Fibroblast of peridontal ligament (primary cell): ENCODE results near the gene BORCS6.

Experiments used
- DNase-seq: peaks from one replicate; pipeline ENCODE4 v3.0.0-alpha.2; 2010; ENCODE audit errors: extremely low read depth

BORCS6 gene

DNA sequence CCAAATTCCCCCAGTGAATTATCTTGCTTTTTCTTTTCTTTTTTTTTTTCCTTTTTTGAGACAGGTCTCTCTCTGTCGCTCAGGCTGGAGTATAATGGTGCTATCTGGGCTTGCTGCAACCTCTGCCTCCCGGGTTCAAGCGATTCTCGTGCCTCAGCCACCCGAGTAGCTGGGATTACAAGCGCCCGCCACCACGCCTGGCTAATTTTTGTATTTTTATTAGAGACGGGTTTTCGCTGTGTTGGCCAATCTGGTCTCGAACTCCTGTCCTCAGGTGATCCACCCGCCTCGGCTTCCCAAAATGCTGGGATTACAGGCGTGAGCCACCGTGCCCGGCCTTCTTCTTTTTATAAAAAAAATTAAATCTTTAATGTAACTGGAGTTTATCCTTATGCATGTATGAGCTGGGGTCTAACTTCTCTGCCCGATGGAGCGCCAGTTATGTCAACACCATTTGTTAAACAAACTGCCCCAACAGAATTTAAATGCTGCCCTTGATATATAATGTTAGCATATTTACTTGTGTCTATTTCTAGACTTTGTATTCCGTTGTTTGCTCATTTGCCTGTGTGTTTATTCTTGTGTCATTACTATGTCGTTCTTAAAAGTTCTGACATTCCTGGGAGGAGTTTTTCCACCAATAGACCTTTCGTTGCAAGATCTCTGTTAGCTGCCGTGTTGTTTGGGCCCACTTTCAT is 20.9 kb upstream of the BORCS6 start:
- no peak for DNase-seq

DNA sequence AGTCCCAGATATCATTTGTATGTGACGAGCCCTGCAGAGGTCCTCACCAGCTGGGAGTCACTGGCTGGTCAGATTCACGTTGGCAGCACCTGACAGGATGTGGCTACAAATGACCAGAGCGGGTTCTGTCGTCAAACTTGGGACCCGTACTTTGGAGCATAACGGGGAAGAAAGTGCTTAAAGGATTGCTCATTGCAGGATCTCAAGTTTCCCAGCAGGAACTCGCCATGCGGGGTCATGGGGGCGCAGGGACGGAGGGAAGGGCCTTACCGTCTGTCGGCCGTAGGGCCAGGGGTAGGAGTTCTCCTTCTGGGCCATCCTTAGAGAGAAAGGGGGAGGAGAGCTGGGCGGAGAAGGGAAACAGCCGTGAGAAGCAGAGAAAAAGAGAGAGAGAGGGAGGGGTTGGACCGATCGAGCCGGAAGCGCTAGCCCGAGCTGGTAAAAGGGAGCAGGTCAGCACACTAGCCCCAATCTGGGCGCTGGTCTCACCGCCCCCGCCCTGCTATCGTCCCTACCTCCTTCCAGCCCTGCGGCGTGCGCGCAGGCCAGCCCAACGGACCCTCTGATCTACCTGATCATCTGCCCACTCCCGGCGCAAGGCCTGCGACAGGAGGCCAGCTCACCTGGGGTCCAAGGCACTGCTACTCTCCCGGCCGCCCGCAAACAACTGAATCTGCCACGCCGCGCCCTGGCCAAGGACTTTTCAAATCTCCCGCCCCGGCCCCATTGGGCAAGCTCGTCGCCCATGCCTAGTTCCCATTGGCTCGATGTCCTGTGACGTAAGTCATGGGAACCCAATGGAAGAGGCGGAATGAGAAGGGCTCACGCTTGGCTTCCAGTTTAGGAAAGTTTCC is 20.2 kb upstream of the BORCS6 start, which contains the start of gene AURKB:
Gene AURKB (minus strand): TSS at position 669 of the 854 bp plus-strand sequence. CDS start 351 bp downstream, at position 318.
- DNase-seq = peak; percentile 97

DNA sequence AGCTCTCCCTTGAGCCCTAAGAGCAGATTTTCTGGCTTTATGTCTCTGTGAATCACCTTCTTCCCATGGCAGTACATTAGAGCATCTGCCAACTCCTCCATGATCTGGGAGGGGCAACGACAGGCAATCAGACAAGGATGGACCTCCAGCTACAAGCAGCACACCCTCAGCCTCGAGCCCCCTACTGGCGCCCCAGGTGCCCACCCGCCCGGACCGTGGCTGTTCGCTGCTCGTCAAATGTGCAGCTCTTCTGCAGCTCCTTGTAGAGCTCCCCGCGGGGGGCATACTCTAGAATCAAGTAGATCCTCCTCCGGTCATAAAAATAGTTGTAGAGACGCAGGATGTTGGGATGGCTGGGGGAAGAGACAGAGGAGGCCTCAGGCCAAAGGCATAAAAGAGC is 16.6 kb upstream of the BORCS6 start:
- DNase-seq = no peak

DNA sequence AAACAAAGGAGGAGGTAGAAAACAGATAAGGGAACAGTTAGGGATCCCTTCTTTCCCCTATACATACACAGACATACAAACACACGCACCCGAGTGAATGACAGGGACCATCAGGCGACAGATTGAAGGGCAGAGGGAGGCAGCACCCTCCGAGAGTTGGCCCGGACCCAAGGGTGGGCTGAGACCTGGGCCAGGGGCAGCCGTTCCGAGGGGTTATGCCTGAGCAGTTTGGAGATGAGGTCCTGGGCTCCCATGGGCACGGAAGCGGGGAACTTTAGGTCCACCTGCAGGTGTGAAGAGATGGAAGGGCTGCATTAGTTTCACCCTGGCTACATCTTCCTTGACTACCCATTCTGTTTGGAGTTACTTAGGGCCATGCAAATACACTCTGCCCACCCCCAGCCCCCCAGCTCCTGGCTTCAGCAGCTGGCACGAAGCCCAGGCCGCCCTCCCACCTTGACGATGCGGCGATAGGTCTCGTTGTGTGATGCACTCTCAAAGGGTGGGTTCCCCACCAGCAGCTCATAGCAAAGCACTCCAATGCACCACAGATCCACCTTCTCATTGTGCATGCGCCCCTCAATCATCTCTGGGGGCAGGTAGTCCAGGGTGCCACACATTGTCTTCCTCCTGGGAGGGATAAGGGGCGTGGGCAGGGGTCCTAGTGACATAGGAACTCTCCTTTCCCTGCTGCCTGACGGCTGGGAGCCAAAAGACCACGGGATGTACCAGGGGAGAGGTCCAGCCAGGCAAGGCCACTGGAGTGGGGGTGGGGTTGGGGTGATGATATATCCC is 15.0 kb upstream of the BORCS6 start:
- no peak for DNase-seq

DNA sequence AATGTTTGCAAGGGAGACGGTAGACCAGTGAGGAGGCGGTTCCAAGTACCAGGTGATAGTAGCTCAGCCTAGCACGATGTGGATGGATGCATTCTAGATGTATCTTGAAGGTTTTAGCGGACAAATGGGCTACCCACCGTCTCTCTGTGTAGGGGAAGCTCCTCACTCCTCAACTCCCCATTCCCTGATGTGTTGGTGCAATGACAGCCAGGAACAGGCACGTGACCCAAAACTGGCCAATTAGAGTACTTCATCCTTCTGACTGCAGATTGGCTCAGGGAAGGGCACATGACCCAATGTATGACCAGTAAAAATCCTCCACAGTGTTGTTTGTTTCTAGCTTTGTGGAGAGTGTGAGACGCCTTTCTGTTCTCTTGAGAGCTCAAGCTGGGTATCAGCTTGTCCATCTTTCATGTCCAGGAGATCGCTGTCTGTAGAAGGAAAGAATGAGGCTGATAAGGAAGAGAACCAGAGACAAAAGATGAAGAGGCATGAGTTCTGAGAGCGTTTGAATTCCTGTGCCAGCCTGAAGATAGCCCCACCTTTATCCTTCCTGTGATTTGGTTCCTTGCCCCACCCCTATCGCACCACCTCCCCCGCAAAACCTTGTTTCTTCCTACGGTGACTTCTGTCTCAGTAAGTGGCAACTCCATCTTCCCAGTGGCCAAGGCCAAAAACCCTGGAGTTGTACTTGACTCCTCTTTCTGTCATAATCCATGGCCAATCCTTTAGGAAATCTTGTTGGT is 2.3 kb upstream of the BORCS6 start:
- DNase-seq = peak; percentile 88

DNA sequence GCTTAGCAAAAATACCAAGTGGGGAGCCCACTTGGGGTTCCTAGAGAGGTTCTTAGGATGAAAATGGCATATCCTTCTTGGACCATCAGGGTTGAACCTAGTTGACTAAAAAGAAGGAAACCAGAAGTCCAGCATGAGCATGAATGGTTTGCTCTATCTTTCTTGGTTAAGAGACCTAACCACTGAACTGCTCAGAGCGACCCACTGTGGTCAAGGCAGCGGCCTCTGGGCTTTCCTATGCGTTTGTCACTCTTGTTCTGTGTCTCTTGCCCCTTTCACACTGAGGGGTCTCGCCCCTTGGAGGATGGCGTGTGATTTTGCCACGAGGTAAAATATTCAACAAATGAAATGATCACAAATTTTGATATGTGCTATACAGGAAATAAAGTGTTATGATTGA is 526 bp upstream of the BORCS6 start:
- no peak for DNase-seq

DNA sequence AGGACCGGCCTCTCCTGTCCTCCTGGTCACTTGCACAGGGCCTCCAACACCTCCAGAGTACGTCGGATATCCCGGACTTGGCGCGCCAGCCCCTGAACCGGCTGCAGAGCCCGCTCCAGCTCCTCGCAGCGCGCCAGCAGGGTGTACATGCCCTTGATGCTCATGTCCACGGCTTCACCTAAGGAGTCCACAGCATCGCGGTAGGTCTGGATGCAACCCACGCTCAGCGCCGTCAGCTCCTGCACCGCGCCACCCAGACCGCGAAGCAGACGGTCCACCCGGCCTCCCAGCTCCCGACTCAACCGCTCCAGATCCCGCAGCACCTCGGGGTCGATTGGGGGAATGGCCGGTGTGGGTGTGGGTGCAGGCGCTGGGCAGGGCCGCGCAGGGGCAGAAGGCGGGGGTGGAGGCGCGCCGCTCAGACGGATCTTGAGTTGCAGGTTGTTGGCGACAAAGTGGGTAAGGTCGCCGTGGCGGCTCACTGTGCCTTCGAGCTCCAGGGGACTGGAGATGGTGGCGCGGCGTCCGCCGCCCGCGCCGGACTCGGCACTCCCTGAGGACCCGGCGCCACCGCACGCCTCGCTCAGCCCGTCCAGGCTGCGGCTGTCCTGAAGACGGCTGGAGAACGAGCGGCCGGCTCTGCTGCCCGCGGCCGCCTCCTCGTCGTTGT is 804 bp downstream of the BORCS6 start:
- no peak for DNase-seq

DNA sequence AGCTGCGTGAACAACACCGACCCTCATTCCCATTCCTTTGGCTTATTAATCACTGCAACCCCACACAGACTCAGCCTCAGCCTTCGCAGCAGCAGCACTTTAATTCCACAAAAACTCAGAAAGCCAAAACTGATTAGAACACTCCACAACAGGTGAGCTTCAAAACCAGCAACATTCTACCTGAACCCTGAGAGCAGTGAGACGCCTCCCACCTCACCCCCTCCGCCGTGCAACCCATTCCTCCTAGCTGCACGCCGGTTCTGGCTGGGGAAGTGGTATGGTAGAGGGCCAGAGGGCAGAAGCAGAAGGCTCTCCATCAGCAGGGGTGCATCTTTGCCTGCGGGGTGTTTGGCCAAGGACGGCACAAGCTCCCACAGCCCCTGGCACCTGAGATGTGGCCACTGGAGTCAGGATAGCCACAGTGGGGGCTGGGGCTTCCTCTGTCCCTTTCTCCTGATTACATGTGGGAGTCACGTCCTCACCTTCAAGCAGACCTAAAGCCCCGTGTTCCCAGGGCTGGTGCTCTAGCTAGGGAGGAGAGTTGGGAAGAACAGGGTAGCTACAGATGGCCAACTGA is 1.6 kb downstream of the BORCS6 start:
- no peak for DNase-seq

DNA sequence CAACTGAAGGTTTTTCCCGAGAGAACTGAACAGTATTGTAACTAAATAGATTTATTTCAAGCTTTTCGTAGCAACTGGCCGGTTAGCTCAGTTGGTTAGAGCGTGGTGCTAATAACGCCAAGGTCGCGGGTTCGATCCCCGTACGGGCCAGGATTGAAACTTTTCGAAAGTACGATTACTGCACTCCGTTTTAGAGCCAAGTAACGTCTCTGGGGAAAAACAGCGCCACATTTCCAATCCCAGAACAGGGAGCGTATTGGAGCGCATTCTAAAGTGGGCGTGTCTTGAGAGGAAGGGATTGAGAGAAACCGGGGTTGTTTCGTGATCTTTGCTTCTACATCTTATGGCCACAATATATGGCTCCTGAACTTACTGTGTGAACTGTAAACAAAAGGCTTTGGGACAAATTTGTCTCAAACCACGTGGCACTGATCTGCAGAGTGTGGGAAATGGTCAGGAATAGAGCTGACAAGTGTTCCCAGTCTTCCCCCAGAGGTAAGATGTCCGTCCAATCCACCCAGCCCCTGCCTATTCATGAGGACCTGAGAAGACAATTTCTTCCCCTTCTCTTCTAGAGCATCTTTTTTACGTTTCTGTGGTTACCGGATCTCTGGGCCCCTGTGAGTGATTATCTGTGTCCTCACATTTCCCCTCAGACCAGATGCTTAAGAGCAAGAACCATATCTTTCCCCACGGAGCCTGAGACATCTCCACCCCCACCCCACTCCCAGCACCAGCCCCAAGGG is 2.3 kb downstream of the BORCS6 start:
- peak; percentile 100 for DNase-seq

DNA sequence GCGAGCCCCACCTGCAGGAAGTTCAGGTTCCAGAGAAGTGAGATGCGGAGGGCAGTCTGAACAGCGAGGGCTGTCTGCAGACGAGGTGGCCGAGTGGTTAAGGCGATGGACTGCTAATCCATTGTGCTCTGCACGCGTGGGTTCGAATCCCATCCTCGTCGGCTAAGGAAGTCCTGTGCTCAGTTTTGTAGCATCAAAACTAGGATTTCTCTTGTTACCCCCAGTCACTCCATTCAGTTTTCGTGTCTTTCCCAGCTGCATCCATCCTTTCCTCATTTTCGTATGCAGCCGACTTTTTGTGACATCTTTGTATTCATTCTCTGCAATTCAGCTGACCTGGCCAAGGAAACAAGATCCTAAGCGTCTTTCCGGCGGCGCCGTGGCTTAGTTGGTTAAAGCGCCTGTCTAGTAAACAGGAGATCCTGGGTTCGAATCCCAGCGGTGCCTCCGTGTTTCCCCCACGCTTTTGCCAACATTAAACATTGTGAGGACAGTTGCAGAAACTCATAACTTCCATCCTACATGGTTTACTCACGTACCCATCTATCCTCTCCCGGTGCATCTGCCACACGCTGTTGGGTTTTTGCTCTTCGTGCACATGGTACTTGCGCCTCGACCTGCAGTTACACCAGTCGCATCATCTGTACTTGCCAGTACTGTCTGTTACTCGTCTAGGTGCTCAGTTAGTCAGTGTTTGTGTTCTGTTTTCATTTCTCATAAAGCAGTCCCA is 3.0 kb downstream of the BORCS6 start:
- DNase-seq = peak; percentile 97

DNA sequence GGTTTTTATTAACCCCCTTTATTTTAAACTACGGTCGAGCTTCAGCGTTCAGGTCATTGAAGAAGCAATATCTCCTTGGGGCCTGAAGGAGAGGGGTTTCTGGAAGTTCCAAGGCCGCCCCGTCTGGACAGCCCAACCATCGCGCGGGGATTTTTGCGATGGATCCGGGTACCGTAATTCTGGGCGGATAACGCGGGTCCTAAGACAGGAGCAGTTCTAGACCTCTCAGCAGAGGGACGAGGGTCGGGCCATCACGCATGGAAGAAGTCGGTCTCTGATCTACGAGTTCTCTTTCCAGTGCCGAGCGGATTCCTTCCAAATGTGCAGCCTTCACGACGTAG is 3.6 kb downstream of the BORCS6 start:
- peak; percentile 67 for DNase-seq

DNA sequence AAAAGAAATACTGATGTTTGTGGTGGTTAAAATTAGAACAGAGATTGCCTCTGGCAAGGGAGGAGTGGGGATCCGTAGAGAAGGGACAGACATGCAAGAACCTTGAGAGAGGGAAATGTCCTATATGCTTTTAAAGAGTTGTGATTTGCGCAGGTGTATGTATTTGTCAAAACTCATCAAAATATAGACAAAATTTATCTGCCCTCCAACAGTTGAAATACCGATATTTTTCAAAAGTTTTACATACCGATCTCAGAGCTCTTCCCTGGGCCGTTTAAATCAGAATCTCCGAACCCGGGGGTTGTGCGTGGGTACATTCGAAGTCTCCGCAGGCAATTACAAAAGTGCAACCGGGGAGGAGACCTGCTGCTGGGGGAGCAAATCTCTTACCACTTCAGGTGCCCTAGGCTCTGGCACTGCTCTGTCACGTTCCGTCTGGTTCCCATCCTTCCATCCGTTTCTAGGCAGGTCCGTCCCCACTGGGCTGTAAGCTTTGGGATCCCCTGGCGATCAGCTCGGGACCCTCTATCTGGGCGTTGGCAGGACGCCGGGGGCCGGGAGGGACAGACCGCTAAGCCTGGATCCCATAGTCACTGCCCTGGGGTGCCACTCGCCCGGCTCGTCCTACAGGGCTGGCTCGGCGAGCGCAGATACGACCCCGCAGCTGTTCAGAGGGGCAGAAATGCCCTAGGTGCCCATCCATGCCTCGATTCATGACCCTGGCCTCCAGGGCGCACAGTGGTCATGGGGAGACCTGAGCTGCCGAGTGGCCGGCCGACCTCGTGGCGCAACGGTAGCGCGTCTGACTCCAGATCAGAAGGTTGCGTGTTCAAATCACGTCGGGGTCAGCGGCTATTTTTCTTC is 4.2 kb downstream of the BORCS6 start:
- DNase-seq = peak; percentile 37

DNA sequence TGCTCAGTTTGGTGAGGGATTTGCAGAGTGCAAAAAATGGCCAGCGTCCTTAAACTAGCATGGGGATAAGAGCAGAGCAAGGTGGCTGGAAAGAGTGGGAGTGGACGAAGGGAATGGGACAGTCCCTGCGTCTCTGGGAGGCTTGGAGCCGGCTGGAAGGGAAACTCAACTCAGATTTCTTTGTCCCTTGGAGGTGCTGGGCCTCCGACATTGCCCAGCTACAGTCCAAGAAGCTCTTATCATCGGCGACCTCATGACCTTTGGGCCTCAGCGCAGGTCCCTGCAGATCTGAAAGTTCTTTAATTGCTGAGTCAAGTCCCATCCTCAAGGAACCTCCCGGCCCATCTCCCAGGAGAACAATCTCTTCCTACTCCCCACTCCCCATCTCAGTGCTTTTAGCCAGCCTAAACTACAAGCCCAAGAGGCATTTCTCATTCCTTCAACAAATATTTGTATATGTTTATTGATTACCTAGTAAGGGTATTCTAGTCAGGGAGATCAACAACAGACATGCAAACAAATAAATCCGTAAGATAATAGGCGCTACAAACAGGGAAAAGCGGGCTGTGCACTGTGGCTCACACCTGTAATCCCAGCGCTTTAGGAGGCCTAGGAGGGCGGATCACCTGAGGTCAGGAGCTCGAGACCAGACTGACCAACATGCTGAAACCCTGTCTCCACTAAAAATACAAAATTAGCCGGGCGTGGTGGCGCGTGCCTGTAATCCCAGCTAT is 12.8 kb downstream of the BORCS6 start:
- no peak for DNase-seq

DNA sequence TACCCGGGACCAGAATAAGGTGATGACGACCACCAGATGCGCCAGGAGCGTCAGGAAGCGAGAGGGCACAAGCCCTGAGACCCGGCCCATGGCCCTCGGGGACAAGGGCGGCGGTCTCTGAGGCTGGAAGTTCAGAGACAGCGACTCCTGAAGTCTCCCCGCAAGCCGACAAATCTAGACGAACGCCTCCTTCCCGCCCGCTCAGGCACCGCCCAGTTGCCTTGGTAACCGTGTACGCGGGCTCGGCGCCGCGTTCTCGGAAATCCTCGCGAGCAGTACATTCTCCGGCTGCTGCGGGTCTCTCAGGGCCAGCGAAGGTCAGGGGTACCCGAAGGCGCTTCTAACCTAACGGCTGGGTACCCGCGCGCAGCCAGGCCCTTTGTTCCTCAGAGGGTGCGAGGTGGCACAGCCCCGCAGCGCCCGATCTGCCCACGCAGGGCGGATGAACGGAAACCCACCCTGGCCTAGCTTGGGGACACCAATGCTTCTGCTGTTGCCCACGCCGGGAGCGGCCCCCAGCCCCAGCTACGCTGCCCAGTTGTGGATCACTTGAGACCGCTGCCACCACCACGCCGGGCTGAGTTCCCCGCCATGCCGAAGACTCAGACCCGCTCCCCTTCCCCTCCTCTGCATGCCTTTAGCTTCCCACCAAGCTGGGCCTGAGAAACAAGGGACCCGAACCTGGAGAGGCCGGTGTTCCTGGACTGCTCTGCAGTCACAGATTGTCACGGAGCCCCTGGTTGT is 13.6 kb downstream of the BORCS6 start, which contains the start of gene TMEM107:
Gene TMEM107 (minus strand): TSS at position 184 of the 744 bp plus-strand sequence. CDS start 94 bp downstream, at position 90.
- DNase-seq = peak; percentile 79

DNA sequence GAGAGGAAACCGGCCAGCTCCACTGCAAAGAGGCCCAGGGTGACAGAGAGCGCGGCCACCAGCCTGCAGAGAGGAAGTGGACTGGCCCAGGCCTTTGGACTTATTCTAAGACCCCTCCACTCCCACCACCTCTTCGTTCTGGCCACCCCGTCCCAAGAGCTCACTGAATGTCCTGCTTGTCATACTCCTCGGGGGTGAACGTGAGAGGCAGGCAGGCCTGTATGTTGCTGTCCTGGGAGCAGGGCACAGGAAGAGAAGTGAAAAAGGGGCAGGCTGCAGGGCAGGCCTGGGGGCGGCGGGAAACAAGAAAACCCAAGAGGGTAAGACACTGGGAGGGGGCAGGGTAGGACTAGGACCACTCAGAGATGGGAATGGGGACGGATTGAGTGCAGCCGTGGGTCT is 14.2 kb downstream of the BORCS6 start:
- DNase-seq = no peak

DNA sequence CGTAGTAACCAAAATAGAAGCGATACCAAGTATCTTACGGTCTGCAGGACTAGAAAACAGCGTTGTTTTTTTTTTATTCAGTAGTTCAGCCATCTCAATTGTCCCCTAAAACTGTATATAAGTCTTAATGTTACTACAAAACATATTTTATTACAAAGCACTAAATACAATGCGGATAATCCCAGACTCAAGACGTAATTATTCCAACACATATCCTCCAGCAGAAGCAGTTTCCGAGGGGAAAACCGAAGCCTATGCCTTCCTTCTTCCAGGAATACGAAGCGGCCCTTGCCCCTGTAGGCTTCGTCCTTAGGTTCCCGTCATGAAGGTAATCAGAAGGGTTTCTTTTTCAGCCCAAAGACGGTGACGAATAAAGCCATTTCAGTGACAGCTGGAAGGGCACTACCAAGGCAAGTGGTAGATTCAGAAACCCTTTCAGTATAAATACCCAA is 16.1 kb downstream of the BORCS6 start:
- DNase-seq = no peak
